ENCODE data around the gene VAC14. TPM values are rescaled to one million over a fixed set of nuclear protein-coding genes. Genes with fewer than 3 reads are reported as not detected.
A peak's percentile ranks its signal among the peaks of the same experiment; 100 is the strongest.

The VAC14 gene
- total and polyA plus RNA-seq, 2 experiments from 2014 or later = 42.3 to 77.7 TPM

- Histone ChIP-seq H3K36me3 (ENCODE audit: insufficient read depth) (no peaks in the 10 kb centered on the region; the same call in 1 of the 2 replicates), H3K4me3 (no peak overlapping the region), H3K4me1 (ENCODE audit: insufficient read depth) (peaks cover 10% of the 10 kb centered on the region), H3K27me3 (ENCODE audit: insufficient read depth) (no peaks in the 10 kb centered on the region), H2AFZ (no peak overlapping the region), H3F3A (replicated peaks; ENCODE audit: low read depth) (0 out of 2 replicates have a peak, but pooled peaks cover 5% of the 10 kb centered on the region), H4K20me1 (replicated peaks; ENCODE audit: insufficient read depth) (no peaks in the 10 kb centered on the region; the same call in 1 of the 2 replicates), H3K79me2 (replicated peaks; ENCODE audit: insufficient read depth) (no peaks in the 10 kb centered on the region), H3K9me2 (ENCODE audit: insufficient read depth) (no peaks in the 10 kb centered on the region), H3K4me2 (no peak overlapping the region), H3K27ac (ENCODE audit: low read depth) (0 out of 2 replicates have a peak overlapping the region, but pooled peaks have one; percentile 14)
- H3K4me3 Mint-ChIP-seq = no peak overlapping the region
- ATAC-seq = no peak
- peaks cover 20% of the 10 kb centered on the region for H3K4me1 Mint-ChIP-seq
- H3K27me3 Mint-ChIP-seq (ENCODE audit: insufficient read depth, low read depth, poor library complexity) = peaks cover 9% of the 10 kb centered on the region
- no peak overlapping the region for H3K27ac Mint-ChIP-seq
- H3K9me3 Mint-ChIP-seq = no peaks in the 10 kb centered on the region; the same call in 2 of the 3 replicates
- H3K36me3 Mint-ChIP-seq (ENCODE audit: low read depth) = peaks cover 14% of the 10 kb centered on the region
- no peak for TF ChIP-seq EZH2 (IDR thresholded peaks at IDR 0.05; ENCODE audit: low read depth, unreplicated experiment)
- TF ChIP-seq REST (IDR thresholded peaks at IDR 0.05; ENCODE audit: unreplicated experiment) = no peak
- TF ChIP-seq STAT1 (IDR thresholded peaks at IDR 0.05; ENCODE audit: unreplicated experiment) = no peak
- no peak for TF ChIP-seq NANOG (IDR thresholded peaks at IDR 0.05; ENCODE audit: borderline replicate concordance)
- no peak for TF ChIP-seq CTCF (conservative IDR thresholded peaks at IDR 0.05; ENCODE audit: low read depth in 2 of 2)
- TF ChIP-seq, protein P1, sequence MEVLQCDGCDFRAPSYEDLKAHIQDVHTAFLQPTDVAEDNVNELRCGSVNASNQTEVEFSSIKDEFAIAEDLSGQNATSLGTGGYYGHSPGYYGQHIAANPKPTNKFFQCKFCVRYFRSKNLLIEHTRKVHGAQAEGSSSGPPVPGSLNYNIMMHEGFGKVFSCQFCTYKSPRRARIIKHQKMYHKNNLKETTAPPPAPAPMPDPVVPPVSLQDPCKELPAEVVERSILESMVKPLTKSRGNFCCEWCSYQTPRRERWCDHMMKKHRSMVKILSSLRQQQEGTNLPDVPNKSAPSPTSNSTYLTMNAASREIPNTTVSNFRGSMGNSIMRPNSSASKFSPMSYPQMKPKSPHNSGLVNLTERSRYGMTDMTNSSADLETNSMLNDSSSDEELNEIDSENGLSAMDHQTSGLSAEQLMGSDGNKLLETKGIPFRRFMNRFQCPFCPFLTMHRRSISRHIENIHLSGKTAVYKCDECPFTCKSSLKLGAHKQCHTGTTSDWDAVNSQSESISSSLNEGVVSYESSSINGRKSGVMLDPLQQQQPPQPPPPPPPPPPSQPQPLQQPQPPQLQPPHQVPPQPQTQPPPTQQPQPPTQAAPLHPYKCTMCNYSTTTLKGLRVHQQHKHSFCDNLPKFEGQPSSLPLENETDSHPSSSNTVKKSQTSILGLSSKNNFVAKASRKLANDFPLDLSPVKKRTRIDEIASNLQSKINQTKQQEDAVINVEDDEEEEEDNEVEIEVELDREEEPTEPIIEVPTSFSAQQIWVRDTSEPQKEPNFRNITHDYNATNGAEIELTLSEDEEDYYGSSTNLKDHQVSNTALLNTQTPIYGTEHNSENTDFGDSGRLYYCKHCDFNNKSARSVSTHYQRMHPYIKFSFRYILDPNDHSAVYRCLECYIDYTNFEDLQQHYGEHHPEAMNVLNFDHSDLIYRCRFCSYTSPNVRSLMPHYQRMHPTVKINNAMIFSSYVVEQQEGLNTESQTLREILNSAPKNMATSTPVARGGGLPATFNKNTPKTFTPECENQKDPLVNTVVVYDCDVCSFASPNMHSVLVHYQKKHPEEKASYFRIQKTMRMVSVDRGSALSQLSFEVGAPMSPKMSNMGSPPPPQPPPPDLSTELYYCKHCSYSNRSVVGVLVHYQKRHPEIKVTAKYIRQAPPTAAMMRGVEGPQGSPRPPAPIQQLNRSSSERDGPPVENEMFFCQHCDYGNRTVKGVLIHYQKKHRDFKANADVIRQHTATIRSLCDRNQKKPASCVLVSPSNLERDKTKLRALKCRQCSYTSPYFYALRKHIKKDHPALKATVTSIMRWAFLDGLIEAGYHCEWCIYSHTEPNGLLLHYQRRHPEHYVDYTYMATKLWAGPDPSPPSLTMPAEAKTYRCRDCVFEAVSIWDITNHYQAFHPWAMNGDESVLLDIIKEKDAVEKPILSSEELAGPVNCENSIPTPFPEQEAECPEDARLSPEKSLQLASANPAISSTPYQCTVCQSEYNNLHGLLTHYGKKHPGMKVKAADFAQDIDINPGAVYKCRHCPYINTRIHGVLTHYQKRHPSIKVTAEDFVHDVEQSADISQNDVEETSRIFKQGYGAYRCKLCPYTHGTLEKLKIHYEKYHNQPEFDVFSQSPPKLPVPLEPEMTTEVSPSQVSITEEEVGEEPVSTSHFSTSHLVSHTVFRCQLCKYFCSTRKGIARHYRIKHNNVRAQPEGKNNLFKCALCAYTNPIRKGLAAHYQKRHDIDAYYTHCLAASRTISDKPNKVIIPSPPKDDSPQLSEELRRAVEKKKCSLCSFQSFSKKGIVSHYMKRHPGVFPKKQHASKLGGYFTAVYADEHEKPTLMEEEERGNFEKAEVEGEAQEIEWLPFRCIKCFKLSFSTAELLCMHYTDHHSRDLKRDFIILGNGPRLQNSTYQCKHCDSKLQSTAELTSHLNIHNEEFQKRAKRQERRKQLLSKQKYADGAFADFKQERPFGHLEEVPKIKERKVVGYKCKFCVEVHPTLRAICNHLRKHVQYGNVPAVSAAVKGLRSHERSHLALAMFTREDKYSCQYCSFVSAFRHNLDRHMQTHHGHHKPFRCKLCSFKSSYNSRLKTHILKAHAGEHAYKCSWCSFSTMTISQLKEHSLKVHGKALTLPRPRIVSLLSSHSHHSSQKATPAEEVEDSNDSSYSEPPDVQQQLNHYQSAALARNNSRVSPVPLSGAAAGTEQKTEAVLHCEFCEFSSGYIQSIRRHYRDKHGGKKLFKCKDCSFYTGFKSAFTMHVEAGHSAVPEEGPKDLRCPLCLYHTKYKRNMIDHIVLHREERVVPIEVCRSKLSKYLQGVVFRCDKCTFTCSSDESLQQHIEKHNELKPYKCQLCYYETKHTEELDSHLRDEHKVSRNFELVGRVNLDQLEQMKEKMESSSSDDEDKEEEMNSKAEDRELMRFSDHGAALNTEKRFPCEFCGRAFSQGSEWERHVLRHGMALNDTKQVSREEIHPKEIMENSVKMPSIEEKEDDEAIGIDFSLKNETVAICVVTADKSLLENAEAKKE (CRISPR knock-in tag; IDR thresholded peaks at IDR 0.05) = no peak
- no peak for TF ChIP-seq EZH2phosphoT487 (IDR thresholded peaks at IDR 0.05; ENCODE audit: unreplicated experiment)
- DNase-seq (ENCODE audit: low spot score) = no peak
Observed at GRCh38 chr16:70661918-70662641, 138.9 kb downstream of the VAC14 start.

All from GM23338 (cell line).